Measurements from ENCODE around the gene VWC2L. TPM values are rescaled to one million over a fixed set of nuclear protein-coding genes. Genes with fewer than 3 reads are reported as not detected.

VWC2L gene
- total and polyA plus RNA-seq, 2 of the 8 experiments (the other 6 are each of a cell fraction or from before 2014, with no cell fraction given) = not detected

DNA sequence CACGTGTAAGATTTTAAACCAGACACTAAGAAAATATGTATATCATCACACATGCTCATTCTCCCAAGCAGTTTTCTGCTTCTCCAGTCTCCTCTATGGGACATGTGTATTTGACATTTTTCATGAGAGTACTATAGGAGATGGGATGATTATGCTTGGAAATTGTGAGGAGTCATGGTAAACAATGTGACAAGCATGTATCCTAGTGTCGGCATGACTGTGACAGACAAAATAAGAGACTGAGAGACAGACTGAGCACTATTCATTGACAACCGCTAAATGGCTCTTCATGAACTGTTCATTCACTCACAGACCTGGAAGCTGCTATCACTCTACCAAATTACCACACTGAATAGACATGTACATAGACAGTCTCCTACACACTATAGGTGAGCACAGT, 127.1 kb downstream of the VWC2L start:
- Histone ChIP-seq H4K8ac (ENCODE audit: extremely low read depth, insufficient read depth, low read length) (no peak overlapping the region), H3K27ac (ENCODE audit: low read depth, low read length) (no peak overlapping the region), H3K18ac (ENCODE audit: extremely low read depth, low read length) (no peak overlapping the region), H3K4me2 (ENCODE audit: insufficient read depth in 1 of 2, low read depth in 2 of 2, low read length in 2 of 2) (no peak overlapping the region), H4K20me1 (replicated peaks in 1 of 2; ENCODE audit: control insufficient read depth in 1 of 2, insufficient read depth in 2 of 2, low read length in 2 of 2) (no peaks in the 10 kb centered on the region), H2AFZ (ENCODE audit: low read length) (no peak overlapping the region), H3K4me3 (ENCODE audit: extremely low read depth in 1 of 4, insufficient read depth in 2 of 4, low read depth in 3 of 4, low read length in 4 of 4) (no peak overlapping the region), H4K91ac (replicated peaks; ENCODE audit: insufficient read length, low read length) (no peak overlapping the region), H3K4ac (replicated peaks; ENCODE audit: insufficient read length, low read depth, low read length) (no peak overlapping the region), H3K23me2 (ENCODE audit: low read depth, low read length) (peaks cover 2% of the 10 kb centered on the region; the same call in 1 of the 2 replicates), H3K14ac (ENCODE audit: insufficient read length) (no peak overlapping the region), H2BK120ac (replicated peaks; ENCODE audit: low read depth, low read length) (no peak overlapping the region), H3K23ac (ENCODE audit: insufficient read length) (no peak overlapping the region), H2BK20ac (ENCODE audit: low read length) (no peak overlapping the region), H2BK12ac (ENCODE audit: low read depth, low read length) (no peak overlapping the region), H3K79me1 (ENCODE audit: low read depth, low read length) (no peaks in the 10 kb centered on the region), H3K4me1 (replicated peaks in 1 of 4; ENCODE audit: control insufficient read depth in 3 of 4, insufficient read depth in 4 of 4, low read length in 3 of 4) (peaks cover 0 to 3% (median 1%) of the 10 kb centered on the region in 4 experiments; a peak in 3 of 7 replicates), H3K9ac (replicated peaks in 1 of 4; ENCODE audit: extremely low read depth in 1 of 4, low read depth in 3 of 4, low read length in 3 of 4) (no peak overlapping the region), H3K9me3 (ENCODE audit: insufficient read depth in 2 of 2, low read depth in 1 of 2, low read length in 1 of 2) (no peaks in the 10 kb centered on the region), H3K56ac (replicated peaks; ENCODE audit: insufficient read length, low read depth, low read length) (no peak overlapping the region), H2BK15ac (ENCODE audit: low read length) (no peak overlapping the region), H4K5ac (ENCODE audit: insufficient read length, low read depth, low read length) (no peak overlapping the region), H3K27me3 (replicated peaks in 1 of 4; ENCODE audit: control insufficient read depth in 3 of 4, extremely low read depth in 1 of 4, insufficient read depth in 3 of 4, low read length in 3 of 4) (no peaks in the 10 kb centered on the region), H3K79me2 (ENCODE audit: control insufficient read depth in 1 of 2, insufficient read depth in 2 of 2, low read length in 2 of 2) (no peaks in the 10 kb centered on the region), H2BK5ac (ENCODE audit: low read depth, low read length) (no peak overlapping the region), H3K36me3 (ENCODE audit: control insufficient read depth in 2 of 4, insufficient read depth in 4 of 4, low read length in 3 of 4) (no peaks in the 10 kb centered on the region), H2AK5ac (ENCODE audit: low read depth, low read length) (no peak overlapping the region)
- POLR2A ChIA-PET (ENCODE audit: partially characterized antibody) = no interaction called here
- no peak for FAIRE-seq
- WGBS, 2 experiments (ENCODE audit: extremely low coverage in 1 of 2, insufficient coverage in 1 of 2, insufficient read length in 1 of 2, insufficient replicate concordance in 2 of 2, low coverage in 1 of 2, low lambda C conversion rate in 2 of 2, missing lambda C conversion rate in 1 of 2) = 95% methylated on average over 3 of the region's 3 CpGs; no CpG with 5 or more reads in 1 of the 2 experiments
- CTCF ChIA-PET (ENCODE audit: partially characterized antibody) = no interaction called here
- no peak for DNase-seq (ENCODE audit: low read depth in 1 of 2, low spot score in 2 of 2)
- TF ChIP-seq GABPA (IDR thresholded peaks at IDR 0.05; ENCODE audit: borderline replicate concordance, insufficient read depth, low read length) = no peak
- TF ChIP-seq TAF1 (IDR thresholded peaks at IDR 0.05; ENCODE audit: low read depth, low read length) = no peak
- no peak for TF ChIP-seq SP2 (IDR thresholded peaks at IDR 0.05; ENCODE audit: low read length)

Data from H1 (cell line).